NB4 (cell line): ENCODE measurements around the gene LSM3.

Experiments
- CTCF ChIP-seq: IDR thresholded peaks from one replicate; pipeline ENCODE4 v1.5.1; 2012; ENCODE audit warnings: low read depth, low read length
- MYC ChIP-seq: IDR thresholded peaks from 2 replicates; pipeline ENCODE4 v1.6.1; 2011; ENCODE audit warnings: low read depth, low read length
- POLR2A ChIP-seq: IDR thresholded peaks from 2 replicates; pipeline ENCODE4 v1.6.1; 2011; ENCODE audit warnings: mild to moderate bottlenecking; ENCODE audit not compliant: insufficient read length; ENCODE audit errors: extremely low read depth

- TF ChIP-seq CTCF = no peak
- TF ChIP-seq POLR2A = no peak
- TF ChIP-seq MYC = no peak
Measured at GRCh38 chr3:14177580-14178246, 904 bp upstream of the LSM3 start.
